Measurements from ENCODE around the gene SEM1.

GRCh38 chr7:96640054-96640453, 69.6 kb downstream of the SEM1 start:
- no peak for TF ChIP-seq POLR2AphosphoS5 (IDR thresholded peaks at IDR 0.05)
- no peak for TF ChIP-seq CTCF (IDR thresholded peaks at IDR 0.05)
- TF ChIP-seq EP300 (IDR thresholded peaks at IDR 0.05), result no peak
